HG03060 (cell line): ENCODE results near the gene CHEK2.
"Not testable (repeated sequence)": the region's sequence is repeated elsewhere in the genome, so short reads cannot be mapped to it uniquely, and the experiment has no call there.

Experiments
- ATAC-seq: cut with Tn5 transposase; IDR thresholded peaks from one replicate; pipeline ENCODE4 v1.9.1; 2021; ENCODE audit warnings: low read depth, moderate number of reproducible peaks; ENCODE audit not compliant: unreplicated experiment

The CHEK2 gene

GRCh38 chr22:28742562-28742962, 942 bp upstream of the CHEK2 start:
- ATAC-seq, result no peak

- ATAC-seq, result no peak
Measured at GRCh38 chr22:28741200-28741784, 328 bp downstream of the CHEK2 start.

GRCh38 chr22:28738876-28739275, 2.7 kb downstream of the CHEK2 start:
- not testable (repeated sequence) for ATAC-seq

- ATAC-seq, result no peak
Measured at GRCh38 chr22:28737701-28738100, 3.9 kb downstream of the CHEK2 start.

- ATAC-seq, result no peak
Measured at GRCh38 chr22:28736301-28737155, 5.1 kb downstream of the CHEK2 start.

- ATAC-seq, result no peak
Measured at GRCh38 chr22:28734393-28734792, 7.2 kb downstream of the CHEK2 start.

- ATAC-seq, result no peak
Measured at GRCh38 chr22:28730179-28730578, 11.4 kb downstream of the CHEK2 start.

- no peak for ATAC-seq
Measured at GRCh38 chr22:28728621-28729313, 12.9 kb downstream of the CHEK2 start.

GRCh38 chr22:28728002-28728401, 13.6 kb downstream of the CHEK2 start:
- ATAC-seq, result no peak

- no peak for ATAC-seq
Measured at GRCh38 chr22:28718044-28718443, 23.6 kb downstream of the CHEK2 start.

- ATAC-seq, result no peak
Measured at GRCh38 chr22:28716686-28717085, 24.9 kb downstream of the CHEK2 start.

GRCh38 chr22:28715611-28716010, 26.0 kb downstream of the CHEK2 start:
- no peak for ATAC-seq

GRCh38 chr22:28714043-28714628, 27.5 kb downstream of the CHEK2 start:
- no peak for ATAC-seq

- no peak for ATAC-seq
Measured at GRCh38 chr22:28711820-28712777, 29.5 kb downstream of the CHEK2 start.

GRCh38 chr22:28711341-28711740, 30.3 kb downstream of the CHEK2 start:
- ATAC-seq, result no peak

- ATAC-seq, result no peak
Measured at GRCh38 chr22:28710576-28711191, 30.9 kb downstream of the CHEK2 start.

GRCh38 chr22:28710107-28710506, 31.5 kb downstream of the CHEK2 start:
- ATAC-seq, result no peak

GRCh38 chr22:28706845-28707244, 34.8 kb downstream of the CHEK2 start:
- ATAC-seq, result no peak

- ATAC-seq, result no peak
Measured at GRCh38 chr22:28703436-28703835, 38.2 kb downstream of the CHEK2 start.

- no peak for ATAC-seq
Measured at GRCh38 chr22:28702891-28703290, 38.7 kb downstream of the CHEK2 start.
